ENCODE results near the gene ZBTB45. TPM values are rescaled to one million over a fixed set of nuclear protein-coding genes. Genes with fewer than 3 reads are reported as not detected.
"Not testable (repeated sequence)": the region's sequence is repeated elsewhere in the genome, so short reads cannot be mapped to it uniquely, and the experiment has no call there.

ZBTB45 gene
- polyA plus RNA-seq, 3 donors, result 2.2 to 5.3 (median 2.6) TPM

DNA sequence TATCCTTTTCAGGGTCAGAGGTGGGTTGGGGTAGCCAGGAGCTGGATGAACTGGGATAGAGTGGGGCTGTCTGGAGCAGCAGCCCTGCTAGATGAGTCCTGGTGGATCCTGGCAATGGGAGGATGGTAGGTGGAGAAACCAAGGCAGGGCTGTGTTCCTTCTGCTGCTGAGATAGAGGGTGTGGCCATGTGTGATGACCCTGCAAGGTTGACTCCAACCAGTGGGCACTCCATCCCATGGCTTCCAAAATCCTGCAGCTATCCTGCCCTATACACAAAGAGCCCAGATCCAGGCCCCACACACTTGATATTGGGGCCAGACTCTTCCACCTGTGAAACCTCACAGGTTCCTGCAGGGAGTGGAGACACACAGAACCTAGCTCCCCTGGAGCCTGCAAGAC is 45.8 kb downstream of the ZBTB45 start:
- Histone ChIP-seq H3K4me2 (replicated peaks; ENCODE audit: extremely low read depth, low read length, poor library complexity, severe bottlenecking) (no peak overlapping the region), H3K4me3 (replicated peaks in 1 of 3; ENCODE audit: low read depth in 2 of 3, low read length in 3 of 3) (no peak overlapping the region), H3K27me3 (ENCODE audit: control insufficient read depth in 2 of 2, insufficient read depth in 2 of 2, low read length in 2 of 2) (no peaks in the 10 kb centered on the region), H3K27ac (ENCODE audit: low read depth in 1 of 2, low read length in 2 of 2) (no peak overlapping the region), H3K79me2 (ENCODE audit: insufficient read depth, low read length) (no peaks in the 10 kb centered on the region), H2AFZ (ENCODE audit: insufficient read depth, low read depth, low read length, poor library complexity, severe bottlenecking) (no peak overlapping the region), H4K20me1 (ENCODE audit: insufficient read depth, low read length) (no peaks in the 10 kb centered on the region), H3K9me3 (replicated peaks in 1 of 2; ENCODE audit: control insufficient read depth in 1 of 2, insufficient read depth in 1 of 2, low read length in 2 of 2) (no peaks in the 10 kb centered on the region), H3K9ac (ENCODE audit: insufficient read depth, low read length, poor library complexity, severe bottlenecking) (no peak overlapping the region), H3K4me1 (ENCODE audit: control insufficient read depth in 1 of 2, insufficient read depth in 2 of 2, low read length in 2 of 2) (peaks cover 14 to 21% of the 10 kb centered on the region in 2 donors), H3K36me3 (replicated peaks in 1 of 2; ENCODE audit: control insufficient read depth in 1 of 2, insufficient read depth in 2 of 2, low read length in 2 of 2) (peaks cover 31 to 34% of the 10 kb centered on the region in 2 donors)
- H3K4me3 Mint-ChIP-seq, result no peak overlapping the region
- intact Hi-C loops (cut with micrococcal nuclease), result no loop called here
- H3K9me3 Mint-ChIP-seq, result peaks cover 0 to 3% (median 0%) of the 10 kb centered on the region in 7 donors
- peaks cover 0 to 8% (median 2%) of the 10 kb centered on the region in 3 donors for H3K27me3 Mint-ChIP-seq (ENCODE audit: low read depth in 3 of 3)
- peaks cover 33 to 38% of the 10 kb centered on the region in 2 donors for H3K36me3 Mint-ChIP-seq
- H3K4me1 Mint-ChIP-seq, result peaks cover 18% of the 10 kb centered on the region
- TF ChIP-seq, protein P1, sequence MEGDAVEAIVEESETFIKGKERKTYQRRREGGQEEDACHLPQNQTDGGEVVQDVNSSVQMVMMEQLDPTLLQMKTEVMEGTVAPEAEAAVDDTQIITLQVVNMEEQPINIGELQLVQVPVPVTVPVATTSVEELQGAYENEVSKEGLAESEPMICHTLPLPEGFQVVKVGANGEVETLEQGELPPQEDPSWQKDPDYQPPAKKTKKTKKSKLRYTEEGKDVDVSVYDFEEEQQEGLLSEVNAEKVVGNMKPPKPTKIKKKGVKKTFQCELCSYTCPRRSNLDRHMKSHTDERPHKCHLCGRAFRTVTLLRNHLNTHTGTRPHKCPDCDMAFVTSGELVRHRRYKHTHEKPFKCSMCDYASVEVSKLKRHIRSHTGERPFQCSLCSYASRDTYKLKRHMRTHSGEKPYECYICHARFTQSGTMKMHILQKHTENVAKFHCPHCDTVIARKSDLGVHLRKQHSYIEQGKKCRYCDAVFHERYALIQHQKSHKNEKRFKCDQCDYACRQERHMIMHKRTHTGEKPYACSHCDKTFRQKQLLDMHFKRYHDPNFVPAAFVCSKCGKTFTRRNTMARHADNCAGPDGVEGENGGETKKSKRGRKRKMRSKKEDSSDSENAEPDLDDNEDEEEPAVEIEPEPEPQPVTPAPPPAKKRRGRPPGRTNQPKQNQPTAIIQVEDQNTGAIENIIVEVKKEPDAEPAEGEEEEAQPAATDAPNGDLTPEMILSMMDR (IDR thresholded peaks at IDR 0.05), result no peak
- H3K27ac Mint-ChIP-seq, result no peak overlapping the region
- no peak for DNase-seq

DNA sequence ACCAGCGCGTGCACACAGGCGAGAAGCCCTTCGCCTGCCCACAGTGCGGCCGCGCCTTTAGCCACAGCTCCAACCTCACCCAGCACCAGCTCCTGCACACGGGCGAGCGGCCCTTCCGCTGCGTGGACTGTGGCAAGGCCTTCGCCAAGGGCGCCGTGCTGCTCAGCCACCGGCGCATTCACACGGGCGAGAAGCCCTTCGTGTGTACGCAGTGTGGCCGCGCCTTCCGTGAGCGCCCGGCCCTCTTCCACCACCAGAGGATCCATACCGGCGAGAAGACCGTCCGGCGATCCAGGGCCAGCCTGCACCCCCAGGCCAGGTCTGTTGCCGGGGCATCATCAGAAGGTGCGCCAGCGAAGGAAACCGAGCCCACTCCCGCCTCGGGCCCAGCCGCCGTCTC is 47.9 kb downstream of the ZBTB45 start:
- Histone ChIP-seq H3K27ac (ENCODE audit: low read depth in 1 of 2, low read length in 2 of 2) (no peak overlapping the region), H2AFZ (ENCODE audit: insufficient read depth, low read depth, low read length, poor library complexity, severe bottlenecking) (no peak overlapping the region), H4K20me1 (ENCODE audit: insufficient read depth, low read length) (no peaks in the 10 kb centered on the region), H3K9ac (ENCODE audit: insufficient read depth, low read length, poor library complexity, severe bottlenecking) (no peak overlapping the region), H3K4me1 (ENCODE audit: control insufficient read depth in 1 of 2, insufficient read depth in 2 of 2, low read length in 2 of 2) (peaks cover 25 to 33% of the 10 kb centered on the region in 2 donors), H3K79me2 (ENCODE audit: insufficient read depth, low read length) (peaks cover 15% of the 10 kb centered on the region), H3K27me3 (ENCODE audit: control insufficient read depth in 2 of 2, insufficient read depth in 2 of 2, low read length in 2 of 2) (no peaks in the 10 kb centered on the region), H3K4me2 (replicated peaks; ENCODE audit: extremely low read depth, low read length, poor library complexity, severe bottlenecking) (no peak overlapping the region), H3K36me3 (replicated peaks in 1 of 2; ENCODE audit: control insufficient read depth in 1 of 2, insufficient read depth in 2 of 2, low read length in 2 of 2) (peaks cover 31 to 34% of the 10 kb centered on the region in 2 donors), H3K4me3 (replicated peaks in 1 of 3; ENCODE audit: low read depth in 2 of 3, low read length in 3 of 3) (no peak overlapping the region), H3K9me3 (replicated peaks in 1 of 2; ENCODE audit: control insufficient read depth in 1 of 2, insufficient read depth in 1 of 2, low read length in 2 of 2) (no peaks in the 10 kb centered on the region)
- Mint-ChIP-seq H3K27ac (no peak overlapping the region), H3K36me3 (peaks cover 33 to 38% of the 10 kb centered on the region in 2 donors), H3K4me3 (no peak overlapping the region), H3K9me3 (peaks cover 0 to 3% (median 0%) of the 10 kb centered on the region in 7 donors), H3K4me1 (peaks cover 28% of the 10 kb centered on the region), H3K27me3 (ENCODE audit: low read depth in 3 of 3) (peaks cover 0 to 3% (median 2%) of the 10 kb centered on the region in 3 donors)
- 97% methylated on average over 37 of the region's 39 CpGs for WGBS (ENCODE audit: insufficient coverage)
- TF ChIP-seq, protein P1 (IDR thresholded peaks at IDR 0.05), result no peak
- DNase-seq, result no peak
- intact Hi-C loops (cut with micrococcal nuclease), result no loop called here

DNA sequence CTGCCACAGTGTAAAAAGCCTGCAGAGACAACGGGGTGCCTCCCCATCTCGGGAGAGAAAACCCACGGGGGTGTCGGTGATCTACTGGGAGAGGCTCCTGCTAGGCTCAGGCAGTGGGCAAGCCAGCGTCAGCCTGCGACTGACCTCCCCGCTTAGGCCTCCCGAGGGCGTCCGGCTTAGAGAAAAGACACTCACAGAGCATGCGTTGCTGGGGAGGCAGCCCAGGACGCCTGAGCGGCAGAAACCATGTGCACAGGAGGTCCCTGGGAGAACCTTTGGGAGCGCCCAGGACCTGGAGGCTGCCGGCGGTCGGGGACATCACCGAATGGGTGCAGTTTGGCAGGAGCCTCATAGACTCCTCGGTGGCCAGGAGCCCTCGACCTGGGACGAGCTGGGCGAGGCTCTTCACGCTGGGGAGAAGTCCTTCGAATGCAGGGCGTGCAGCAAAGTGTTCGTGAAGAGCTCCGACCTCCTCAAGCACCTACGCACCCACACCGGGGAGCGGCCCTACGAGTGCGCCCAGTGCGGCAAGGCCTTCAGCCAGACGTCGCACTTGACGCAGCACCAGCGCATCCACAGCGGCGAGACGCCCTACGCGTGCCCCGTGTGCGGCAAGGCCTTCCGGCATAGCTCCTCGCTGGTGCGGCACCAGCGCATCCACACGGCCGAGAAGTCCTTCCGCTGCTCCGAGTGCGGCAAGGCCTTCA is 48.6 kb downstream of the ZBTB45 start:
- WGBS (ENCODE audit: insufficient coverage), result over 99% methylated on average over 14 of the region's 53 CpGs
- H3K27ac ChIP-seq (ENCODE audit: low read depth in 1 of 2, low read length in 2 of 2); H3K9me3 ChIP-seq (replicated peaks in 1 of 2; ENCODE audit: control insufficient read depth in 1 of 2, insufficient read depth in 1 of 2, low read length in 2 of 2); intact Hi-C loops (cut with micrococcal nuclease); H3K4me3 Mint-ChIP-seq; DNase-seq; H3K9ac ChIP-seq (ENCODE audit: insufficient read depth, low read length, poor library complexity, severe bottlenecking); H4K20me1 ChIP-seq (ENCODE audit: insufficient read depth, low read length); H3K9me3 Mint-ChIP-seq; H3K27me3 ChIP-seq (ENCODE audit: control insufficient read depth in 2 of 2, insufficient read depth in 2 of 2, low read length in 2 of 2); H3K27me3 Mint-ChIP-seq (ENCODE audit: low read depth in 3 of 3); H2AFZ ChIP-seq (ENCODE audit: insufficient read depth, low read depth, low read length, poor library complexity, severe bottlenecking); H3K27ac Mint-ChIP-seq; H3K4me2 ChIP-seq (replicated peaks; ENCODE audit: extremely low read depth, low read length, poor library complexity, severe bottlenecking); H3K4me3 ChIP-seq (replicated peaks in 1 of 3; ENCODE audit: low read depth in 2 of 3, low read length in 3 of 3): not testable (repeated sequence)
- Histone ChIP-seq H3K36me3 (replicated peaks in 1 of 2; ENCODE audit: control insufficient read depth in 1 of 2, insufficient read depth in 2 of 2, low read length in 2 of 2) (peaks cover 31 to 34% of the 10 kb centered on the region in 2 donors), H3K4me1 (ENCODE audit: control insufficient read depth in 1 of 2, insufficient read depth in 2 of 2, low read length in 2 of 2) (peaks cover 25 to 32% of the 10 kb centered on the region in 2 donors), H3K79me2 (ENCODE audit: insufficient read depth, low read length) (peaks cover 15% of the 10 kb centered on the region)
- Mint-ChIP-seq H3K36me3 (peaks cover 33 to 38% of the 10 kb centered on the region in 2 donors), H3K4me1 (peaks cover 29% of the 10 kb centered on the region)

Data from CD14-positive monocyte (primary cell).